HepG2 (cell line): ENCODE data around the gene FAM89B.
A peak's percentile ranks its signal among the peaks of the same experiment; 100 is the strongest.

Source experiments
- FOXA1 ChIP-seq, 2 experiments: fragments of 450-650 bp in 1 of 2; sonication (generic) in 1 of 2; formaldehyde crosslinking in 1 of 2; IDR thresholded peaks; 2 replicates each; pipeline versions ENCODE4 v1.4.0 to v1.6.1; 2016 to 2020; ENCODE audit warnings: missing genetic modification reagents in 1 of 2
- JUNB ChIP-seq: sonication (generic); formaldehyde crosslinking; IDR thresholded peaks from 2 replicates; pipeline ENCODE4 v1.8.0; 2022; ENCODE audit warnings: missing genetic modification reagents, mild to moderate bottlenecking, borderline replicate concordance
- ZNF121 ChIP-seq: sonication (generic); formaldehyde crosslinking; IDR thresholded peaks from 2 replicates; pipeline ENCODE4 v1.5.0; 2020; ENCODE audit warnings: mild to moderate bottlenecking, missing genetic modification reagents

- no peak for TF ChIP-seq ZNF121 (CRISPR knock-in tag)
- TF ChIP-seq FOXA1 (IDR thresholded peaks at IDR 0.05): no peak
- peak; percentile 42 for TF ChIP-seq FOXA1 (CRISPR knock-in tag; IDR thresholded peaks at IDR 0.05)
- TF ChIP-seq JUNB (CRISPR knock-in tag): no peak
Observed at GRCh38 chr11:65551572-65552387, 20.6 kb upstream of the FAM89B start.
